HL-60 (cell line): Measurements from ENCODE around the gene PRRT1.

Experiments
- CTCF ChIP-seq: IDR thresholded peaks from one replicate; pipeline ENCODE4 v1.5.1; 2011; ENCODE audit warnings: low read length, control low read depth, inconsistent platforms; ENCODE audit not compliant: insufficient read depth
- GABPA ChIP-seq: IDR thresholded peaks from 2 replicates; pipeline ENCODE4 v1.6.1; 2012; ENCODE audit warnings: low read depth
- POLR2AphosphoS5 ChIP-seq: IDR thresholded peaks from 2 replicates; pipeline ENCODE4 v1.6.1; 2012; ENCODE audit warnings: low read depth

- TF ChIP-seq POLR2AphosphoS5 (no peak), CTCF (no peak), GABPA (no peak)
Observed at GRCh38 chr6:32158052-32158451, 6.3 kb upstream of the PRRT1 start.
